CD14-positive monocyte (primary cell): ENCODE measurements around the gene IGF1R. TPM values are rescaled to one million over a fixed set of nuclear protein-coding genes. Genes with fewer than 3 reads are reported as not detected.

Source experiments
- DNase-seq, 3 donors: peaks; one replicate each; pipeline ENCODE4 v3.0.0-alpha.2; 2011 to 2022
- H2AFZ ChIP-seq: 2 replicates; pipeline ENCODE4 v1.6.0; 2012; ENCODE audit warnings: mild to moderate bottlenecking, low read depth, low read length, inconsistent platforms; ENCODE audit not compliant: insufficient read depth, poor library complexity, severe bottlenecking
- H3K27ac ChIP-seq, 2 donors: 1 replicate in 1 of 2; 2 replicates in 1 of 2; pipeline ENCODE4 v1.5.1; 2012 to 2013; ENCODE audit warnings: low read length in 2 of 2, control low read depth in 1 of 2, inconsistent platforms in 1 of 2, low read depth in 1 of 2, mild to moderate bottlenecking in 1 of 2
- H3K27me3 ChIP-seq, 2 donors: one replicate each; pipeline versions ENCODE4 v1.6.0 to v1.6.1; 2011 to 2013; ENCODE audit warnings: low read length in 2 of 2; ENCODE audit not compliant: control insufficient read depth in 2 of 2, insufficient read depth in 2 of 2
- H3K36me3 ChIP-seq, 2 donors: replicated peaks in 1 of 2; 1 replicate in 1 of 2; 2 replicates in 1 of 2; pipeline versions ENCODE4 v1.5.1 to v1.6.1; 2012 to 2013; ENCODE audit warnings: low read length in 2 of 2, control low read depth in 1 of 2, inconsistent platforms in 1 of 2, mild to moderate bottlenecking in 1 of 2; ENCODE audit not compliant: insufficient read depth in 2 of 2, control insufficient read depth in 1 of 2
- H3K4me1 ChIP-seq, 2 donors: 1 replicate in 1 of 2; 2 replicates in 1 of 2; pipeline versions ENCODE4 v1.5.1 to v1.6.1; 2012 to 2013; ENCODE audit warnings: low read length in 2 of 2, control low read depth in 1 of 2, inconsistent platforms in 1 of 2, mild to moderate bottlenecking in 1 of 2, moderate library complexity in 1 of 2; ENCODE audit not compliant: insufficient read depth in 2 of 2, control insufficient read depth in 1 of 2
- H3K4me2 ChIP-seq: replicated peaks from 2 replicates; pipeline ENCODE3; 2012; ENCODE audit warnings: low read length, moderate library complexity, mild to moderate bottlenecking; ENCODE audit not compliant: poor library complexity, severe bottlenecking; ENCODE audit errors: extremely low read depth
- H3K4me3 ChIP-seq, 3 experiments: fragments of 200-600 bp in 1 of 3; sonication (generic) in 1 of 3; replicated peaks in 1 of 3; 1 replicate in 2 of 3; 2 replicates in 1 of 3; pipeline ENCODE4 v1.5.1; 2011 to 2013; ENCODE audit warnings: low read length in 3 of 3, mild to moderate bottlenecking in 3 of 3, control low read depth in 2 of 3, low read depth in 2 of 3, inconsistent platforms in 1 of 3, moderate library complexity in 1 of 3
- H3K79me2 ChIP-seq: 2 replicates; pipeline ENCODE4 v1.6.0; 2012; ENCODE audit warnings: mild to moderate bottlenecking, control low read depth, inconsistent platforms, low read length, moderate library complexity; ENCODE audit not compliant: insufficient read depth
- H3K9ac ChIP-seq: 2 replicates; pipeline ENCODE4 v1.6.0; 2017; ENCODE audit warnings: low read length, mild to moderate bottlenecking; ENCODE audit not compliant: insufficient read depth, poor library complexity, severe bottlenecking
- H3K9me3 ChIP-seq, 2 donors: replicated peaks in 1 of 2; 1 replicate in 1 of 2; 2 replicates in 1 of 2; pipeline versions ENCODE4 v1.5.1 to v1.6.1; 2012 to 2013; ENCODE audit warnings: low read length in 2 of 2, control low read depth in 1 of 2; ENCODE audit not compliant: control insufficient read depth in 1 of 2, insufficient read depth in 1 of 2
- H4K20me1 ChIP-seq: 2 replicates; pipeline ENCODE4 v1.6.0; 2012; ENCODE audit warnings: mild to moderate bottlenecking, low read length, control low read depth, moderate library complexity; ENCODE audit not compliant: insufficient read depth
- H3K27ac Mint-ChIP-seq, 7 donors: one replicate each; pipeline ENCODE4 v1.8.0; 2020; ENCODE audit warnings: mild to moderate bottlenecking in 7 of 7, mixed read lengths in 7 of 7, moderate library complexity in 6 of 7, inconsistent platforms in 2 of 7
- H3K27me3 Mint-ChIP-seq, 3 donors: one replicate each; pipeline ENCODE4 v1.8.0; 2021 to 2022; ENCODE audit warnings: low read depth in 3 of 3, mild to moderate bottlenecking in 3 of 3, mixed read lengths in 3 of 3, moderate library complexity in 3 of 3, inconsistent platforms in 1 of 3
- H3K36me3 Mint-ChIP-seq, 2 donors: one replicate each; pipeline ENCODE4 v1.8.0; 2020; ENCODE audit warnings: mixed read lengths in 2 of 2, inconsistent platforms in 1 of 2, mild to moderate bottlenecking in 1 of 2
- H3K4me1 Mint-ChIP-seq: one replicate; pipeline ENCODE4 v1.8.0; 2020; ENCODE audit warnings: mild to moderate bottlenecking, mixed read lengths
- H3K4me3 Mint-ChIP-seq, 2 donors: one replicate each; pipeline ENCODE4 v1.8.0; 2020; ENCODE audit warnings: mild to moderate bottlenecking in 2 of 2, mixed read lengths in 2 of 2, moderate library complexity in 1 of 2
- H3K9me3 Mint-ChIP-seq, 7 donors: one replicate each; pipeline ENCODE4 v1.8.0; 2020 to 2022; ENCODE audit warnings: mixed read lengths in 7 of 7, mild to moderate bottlenecking in 6 of 7, moderate library complexity in 6 of 7, inconsistent platforms in 2 of 7
- WGBS: methylation state at CpG from one replicate; pipeline ENCODE4 v1.1.5; 2013; ENCODE audit warnings: missing lambda C conversion rate; ENCODE audit not compliant: insufficient coverage; 5-methylcytosine and 5-hydroxymethylcytosine counted together
- intact Hi-C, 2 donors: fragments of 100-400 bp; cut with micrococcal nuclease; formaldehyde crosslinking; loops; one replicate each; pipeline versions ENCODE4 v1.15.0 to v1.15.1; 2023
- polyA plus RNA-seq, 3 donors: library from polyadenylated mRNA; depleted of rRNA in 1 of 3; unstranded in 2 of 3; stranded (reverse) in 1 of 3; fragments of 300-500 nt in 2 of 3; fragments of >200 nt in 1 of 3; fragmentation: Illumina TruSeq in 2 of 3; gene quantifications; 1 replicate in 2 of 3; 2 replicates in 1 of 3; pipeline ENCODE4 v1.2.3, GENCODE V29; 2012 to 2021
- TF ChIP-seq, protein P1 (sequence below): fragments of 200-600 bp; IDR thresholded peaks from one replicate; pipeline ENCODE4 v1.8.0; 2022; ENCODE audit warnings: antibody characterized with exemption, mild to moderate bottlenecking

IGF1R gene
- polyA plus RNA-seq, 3 donors = 0.35 to 4.9 (median 0.67) TPM

GRCh38 chr15:98703126-98703685 lies 54.9 kb downstream of the IGF1R start:
- Histone ChIP-seq H3K27ac (no peak overlapping the region), H3K36me3 (peaks cover 6 to 14% of the 10 kb centered on the region in 2 donors), H3K4me3 (no peak overlapping the region), H3K4me1 (no peaks in the 10 kb centered on the region), H3K9ac (no peak overlapping the region), H4K20me1 (peaks cover 82% of the 10 kb centered on the region), H3K4me2 (no peak overlapping the region), H2AFZ (no peak overlapping the region), H3K27me3 (no peaks in the 10 kb centered on the region), H3K79me2 (peaks cover 85% of the 10 kb centered on the region), H3K9me3 (no peaks in the 10 kb centered on the region)
- no peak overlapping the region for H3K4me3 Mint-ChIP-seq
- WGBS = 12% methylated on average over 5 of the region's 6 CpGs
- intact Hi-C loops = no loop called here
- H3K9me3 Mint-ChIP-seq = no peaks in the 10 kb centered on the region
- DNase-seq = no peak
- H3K4me1 Mint-ChIP-seq = peaks cover 15% of the 10 kb centered on the region
- H3K36me3 Mint-ChIP-seq = peaks cover 8 to 9% of the 10 kb centered on the region in 2 donors
- no peak overlapping the region for H3K27ac Mint-ChIP-seq
- TF ChIP-seq, protein P1, sequence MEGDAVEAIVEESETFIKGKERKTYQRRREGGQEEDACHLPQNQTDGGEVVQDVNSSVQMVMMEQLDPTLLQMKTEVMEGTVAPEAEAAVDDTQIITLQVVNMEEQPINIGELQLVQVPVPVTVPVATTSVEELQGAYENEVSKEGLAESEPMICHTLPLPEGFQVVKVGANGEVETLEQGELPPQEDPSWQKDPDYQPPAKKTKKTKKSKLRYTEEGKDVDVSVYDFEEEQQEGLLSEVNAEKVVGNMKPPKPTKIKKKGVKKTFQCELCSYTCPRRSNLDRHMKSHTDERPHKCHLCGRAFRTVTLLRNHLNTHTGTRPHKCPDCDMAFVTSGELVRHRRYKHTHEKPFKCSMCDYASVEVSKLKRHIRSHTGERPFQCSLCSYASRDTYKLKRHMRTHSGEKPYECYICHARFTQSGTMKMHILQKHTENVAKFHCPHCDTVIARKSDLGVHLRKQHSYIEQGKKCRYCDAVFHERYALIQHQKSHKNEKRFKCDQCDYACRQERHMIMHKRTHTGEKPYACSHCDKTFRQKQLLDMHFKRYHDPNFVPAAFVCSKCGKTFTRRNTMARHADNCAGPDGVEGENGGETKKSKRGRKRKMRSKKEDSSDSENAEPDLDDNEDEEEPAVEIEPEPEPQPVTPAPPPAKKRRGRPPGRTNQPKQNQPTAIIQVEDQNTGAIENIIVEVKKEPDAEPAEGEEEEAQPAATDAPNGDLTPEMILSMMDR = no peak
- H3K27me3 Mint-ChIP-seq = no peaks in the 10 kb centered on the region

DNA sequence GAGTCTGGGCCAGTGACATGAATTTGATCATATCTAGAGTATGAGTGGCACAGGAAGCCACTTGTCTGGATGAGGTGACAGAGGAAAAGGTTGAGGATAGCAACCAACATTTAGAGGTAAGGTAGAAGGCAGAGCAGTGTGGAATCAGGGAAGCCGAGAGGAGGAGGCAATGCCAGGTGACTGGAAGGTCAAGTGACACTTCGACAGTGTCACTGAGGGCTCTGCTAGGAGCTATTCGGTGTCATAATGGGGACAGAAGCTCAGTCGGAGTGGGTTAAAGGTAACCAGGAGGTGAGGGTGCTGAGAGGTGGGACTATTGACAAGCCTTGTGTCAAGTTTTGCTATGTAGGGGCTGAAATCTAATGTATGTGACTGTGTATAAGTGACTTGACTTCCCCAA lies 56.7 kb downstream of the IGF1R start:
- DNase-seq = no peak
- TF ChIP-seq, protein P1 = no peak
- 96% methylated on average over 4 of the region's 4 CpGs for WGBS
- no peak overlapping the region for H3K4me3 Mint-ChIP-seq
- Histone ChIP-seq H3K9me3 (no peaks in the 10 kb centered on the region), H3K4me2 (no peak overlapping the region), H2AFZ (no peak overlapping the region), H3K36me3 (peaks cover 6 to 18% of the 10 kb centered on the region in 2 donors), H4K20me1 (peaks cover 77% of the 10 kb centered on the region), H3K79me2 (peaks cover 85% of the 10 kb centered on the region), H3K4me1 (no peaks in the 10 kb centered on the region), H3K27ac (no peak overlapping the region), H3K27me3 (no peaks in the 10 kb centered on the region), H3K4me3 (no peak overlapping the region), H3K9ac (no peak overlapping the region)
- H3K27me3 Mint-ChIP-seq = no peaks in the 10 kb centered on the region
- peaks cover 11% of the 10 kb centered on the region for H3K4me1 Mint-ChIP-seq
- H3K9me3 Mint-ChIP-seq = no peaks in the 10 kb centered on the region
- H3K27ac Mint-ChIP-seq = no peak overlapping the region
- intact Hi-C loops = no loop called here
- peaks cover 12 to 13% of the 10 kb centered on the region in 2 donors for H3K36me3 Mint-ChIP-seq
